K562 (cell line): Measurements from ENCODE around the gene SLC39A7. TPM values are rescaled to one million over a fixed set of nuclear protein-coding genes. Genes with fewer than 3 reads are reported as not detected.
A peak's percentile ranks its signal among the peaks of the same experiment; 100 is the strongest.

Experiments used
- ATF1 ChIP-seq, 2 experiments: fragments of 450-650 bp in 1 of 2; IDR thresholded peaks; 2 replicates each; pipeline ENCODE4 v1.6.1; 2016; ENCODE audit warnings: missing compliant biosample characterization in 1 of 2, missing genetic modification characterization in 1 of 2
- BMI1 ChIP-seq: fragments of 150-350 bp; IDR thresholded peaks from 2 replicates; pipeline ENCODE4 v1.6.1; 2014; ENCODE audit warnings: low read length
- C11orf30 ChIP-seq: fragments of 450-650 bp; IDR thresholded peaks from 2 replicates; pipeline ENCODE4 v1.6.1; 2016; ENCODE audit warnings: low read depth, mild to moderate bottlenecking
- CCAR2 ChIP-seq: fragments of 200-400 bp; formaldehyde crosslinking; IDR thresholded peaks from 2 replicates; pipeline ENCODE4 v1.6.1; 2017; ENCODE audit warnings: mild to moderate bottlenecking, low read depth, low read length
- ESRRA ChIP-seq: fragments of 450-650 bp; IDR thresholded peaks from 2 replicates; pipeline ENCODE4 v1.6.1; 2014; ENCODE audit warnings: low read depth, mild to moderate bottlenecking, moderate library complexity, borderline replicate concordance
- ETV1 ChIP-seq: fragments of 450-650 bp; conservative IDR thresholded peaks from 2 replicates; pipeline ENCODE4 v1.6.1; 2016; ENCODE audit warnings: missing genetic modification characterization, control low read depth, low read depth, missing compliant biosample characterization
- GTF2A2 ChIP-seq: IDR thresholded peaks from 2 replicates; pipeline ENCODE4 v1.6.1; 2016; ENCODE audit warnings: mild to moderate bottlenecking, missing genetic modification characterization, missing compliant biosample characterization
- JUND ChIP-seq, 2 experiments: IDR thresholded peaks; 2 replicates in 1 of 2; 3 replicates in 1 of 2; pipeline ENCODE4 v1.6.1; 2011; ENCODE audit warnings: borderline replicate concordance in 2 of 2, low read depth in 2 of 2, low read length in 2 of 2, improper control_type of control experiment in 1 of 2, missing biosample characterization in 1 of 2, missing genetic modification characterization in 1 of 2, missing genetic modification reagents in 1 of 2
- KAT2B ChIP-seq: IDR thresholded peaks from one replicate; pipeline ENCODE4 v1.6.1; 2012; ENCODE audit warnings: low read depth, mild to moderate bottlenecking, control low read depth, inconsistent platforms, low read length, moderate library complexity
- KLF10 ChIP-seq: fragments of 250-450 bp; sonication (Bioruptor Pico); IDR thresholded peaks from 2 replicates; pipeline ENCODE4 v1.6.1; 2021; ENCODE audit warnings: matching md5 sums
- NCOA1 ChIP-seq: fragments of 450-650 bp; IDR thresholded peaks from 2 replicates; pipeline ENCODE4 v1.6.1; 2016; ENCODE audit warnings: low read depth
- NCOA4 ChIP-seq: fragments of 450-650 bp; IDR thresholded peaks from 2 replicates; pipeline ENCODE4 v1.6.1; 2018; ENCODE audit warnings: mild to moderate bottlenecking; ENCODE audit not compliant: partially characterized antibody
- SIN3A ChIP-seq, 2 experiments: fragments of 150-350 bp in 1 of 2; IDR thresholded peaks; 2 replicates each; pipeline ENCODE4 v1.6.1; 2011 to 2016; ENCODE audit warnings: borderline replicate concordance in 2 of 2, low read depth in 2 of 2, low read length in 2 of 2, mild to moderate bottlenecking in 2 of 2, moderate library complexity in 2 of 2; ENCODE audit not compliant: control insufficient read depth in 1 of 2
- SMC3 ChIP-seq: conservative IDR thresholded peaks from 2 replicates; pipeline ENCODE4 v1.6.1; 2011; ENCODE audit warnings: low read depth, low read length, improper control_type of control experiment; ENCODE audit not compliant: insufficient read depth
- YY1 ChIP-seq, 3 experiments: IDR thresholded peaks; 2 replicates each; pipeline ENCODE4 v1.6.1; 2011; ENCODE audit warnings: low read length in 2 of 3, mild to moderate bottlenecking in 2 of 3, moderate library complexity in 2 of 3, borderline replicate concordance in 1 of 3, control low read depth in 1 of 3, low read depth in 1 of 3; ENCODE audit not compliant: insufficient read depth in 3 of 3, insufficient replicate concordance in 2 of 3, control insufficient read depth in 1 of 3, insufficient read length in 1 of 3; ENCODE audit errors: extremely low read depth in 1 of 3
- ZFPM2 ChIP-seq: fragments of 250-450 bp; sonication (Bioruptor Pico); IDR thresholded peaks from 2 replicates; pipeline ENCODE4 v1.5.1; 2022; ENCODE audit warnings: mild to moderate bottlenecking
- ZNF444 ChIP-seq: fragments of 250-450 bp; sonication (Bioruptor Pico); IDR thresholded peaks from 2 replicates; pipeline ENCODE4 v1.4.0; 2020; ENCODE audit warnings: mild to moderate bottlenecking, moderate library complexity
- ZNF507 ChIP-seq: conservative IDR thresholded peaks from 2 replicates; pipeline ENCODE4 v1.6.1; 2017; ENCODE audit warnings: missing genetic modification characterization, missing compliant biosample characterization
- polyA plus RNA-seq, 8 experiments: library from polyadenylated mRNA; depleted of rRNA in 4 of 8; stranded (reverse) in 5 of 8; unstranded in 3 of 8; fragments of >200 nt; fragmentation: Nextera tagmentation in 2 of 8; fragmentation: Illumina TruSeq in 1 of 8; extraction: Ambion mirVana in 2 of 8; extraction: Trizol in 1 of 8; gene quantifications; 2 replicates each; pipeline versions ENCODE4 v1.2.1 to v1.2.3, GENCODE V29; 2011 to 2014; ENCODE audit warnings: inconsistent platforms in 1 of 8, missing spikeins in 1 of 8
- total RNA-seq, 7 experiments: library from RNA; depleted of rRNA in 6 of 7; stranded (reverse); fragments of >200 nt in 6 of 7; fragmentation: Illumina TruSeq in 2 of 7; extraction: Trizol in 2 of 7; gene quantifications; 2 replicates each; pipeline versions ENCODE4 v1.2.1 to v1.2.3, GENCODE V29; 2011 to 2021; ENCODE audit warnings: low replicate concordance in 1 of 7
- TF ChIP-seq, protein P1 (sequence below): sonication (generic); formaldehyde crosslinking; IDR thresholded peaks from 2 replicates; pipeline ENCODE4 v1.8.0; 2023; ENCODE audit warnings: missing genetic modification reagents, mild to moderate bottlenecking, borderline replicate concordance
- TF ChIP-seq, protein P2 (sequence below): fragments of 250-450 bp; sonication (Bioruptor Pico); IDR thresholded peaks from 2 replicates; pipeline ENCODE4 v1.5.0; 2021

The SLC39A7 gene
- total and polyA plus RNA-seq, 9 of the 15 experiments (the other 6 are each of a cell fraction or from before 2014, with no cell fraction given) = 21.7 to 169 (median 121) TPM

DNA sequence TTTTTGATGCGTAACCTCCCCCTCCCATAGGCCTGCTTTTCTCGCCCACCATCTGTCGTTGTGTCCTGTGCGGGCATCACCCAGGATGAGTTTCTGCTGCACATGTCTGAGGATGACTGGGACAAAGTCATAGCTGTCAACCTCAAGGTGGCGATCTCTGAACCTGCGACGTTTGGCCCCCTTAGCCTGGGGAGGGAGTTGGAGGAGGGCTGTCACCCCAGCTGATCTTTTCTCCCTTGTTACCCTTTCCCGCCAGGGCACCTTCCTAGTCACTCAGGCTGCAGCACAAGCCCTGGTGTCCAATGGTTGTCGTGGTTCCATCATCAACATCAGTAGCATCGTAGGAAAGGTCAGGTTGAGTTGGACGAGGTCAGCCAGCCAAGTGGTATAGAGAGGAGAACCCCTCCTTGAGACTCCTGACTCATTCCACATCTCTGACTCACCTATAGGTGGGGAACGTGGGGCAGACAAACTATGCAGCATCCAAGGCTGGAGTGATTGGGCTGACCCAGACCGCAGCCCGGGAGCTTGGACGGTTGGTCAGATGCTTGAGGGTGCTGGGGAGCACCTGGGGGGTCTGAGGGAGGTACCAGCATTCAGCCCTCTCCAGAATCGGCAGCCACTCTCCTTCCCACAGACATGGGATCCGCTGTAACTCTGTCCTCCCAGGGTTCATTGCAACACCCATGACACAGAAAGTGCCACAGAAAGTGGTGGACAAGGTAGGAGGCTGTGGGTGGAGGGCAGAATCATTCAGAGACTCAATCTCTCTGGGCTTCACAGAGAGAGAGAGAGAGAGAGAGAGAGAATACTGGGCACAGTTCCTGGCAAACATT, 4.7 kb downstream of the SLC39A7 start (continued):
- TF ChIP-seq CCAR2 (no peak), ZFPM2 (CRISPR knock-in tag) (no peak), SIN3A (IDR thresholded peaks at IDR 0.05; ENCODE audit: borderline replicate concordance in 2 of 2, control insufficient read depth in 1 of 2, low read depth in 2 of 2, low read length in 2 of 2) (peak in 1 of 2 experiments; percentile 49; a peak in 1 of 4 replicates), GTF2A2 (tag) (no peak), JUND (IDR thresholded peaks at IDR 0.05; ENCODE audit: borderline replicate concordance, low read depth, low read length) (peak; percentile 76), JUND (tag; IDR thresholded peaks at IDR 0.05; ENCODE audit: borderline replicate concordance, low read depth, low read length) (peak; percentile 77; the same call in 2 of the 3 replicates), ZNF507 (tag) (no peak), ESRRA (peak; percentile 34; the same call in 1 of the 2 replicates), KAT2B (no peak), C11orf30 (0 out of 2 replicates have a peak, but pooled peaks have one; percentile 20), BMI1 (no peak), ZNF444 (CRISPR knock-in tag) (no peak), NCOA1 (no peak), KLF10 (no peak), ETV1 (tag) (no peak), YY1 (IDR thresholded peaks at IDR 0.05; ENCODE audit: borderline replicate concordance in 1 of 3, control insufficient read depth in 1 of 3, extremely low read depth in 1 of 3, insufficient read depth in 3 of 3, insufficient read length in 1 of 3, insufficient replicate concordance in 2 of 3, low read depth in 1 of 3, low read length in 2 of 3) (peak in 1 of 3 experiments; percentile 6), ATF1 (CRISPR knock-in tag; IDR thresholded peaks at IDR 0.05) (no peak), ATF1 (tag; IDR thresholded peaks at IDR 0.05) (0 out of 2 replicates have a peak, but pooled peaks have one; percentile 28), SMC3 (no peak), NCOA4 (no peak)
- TF ChIP-seq, protein P1, sequence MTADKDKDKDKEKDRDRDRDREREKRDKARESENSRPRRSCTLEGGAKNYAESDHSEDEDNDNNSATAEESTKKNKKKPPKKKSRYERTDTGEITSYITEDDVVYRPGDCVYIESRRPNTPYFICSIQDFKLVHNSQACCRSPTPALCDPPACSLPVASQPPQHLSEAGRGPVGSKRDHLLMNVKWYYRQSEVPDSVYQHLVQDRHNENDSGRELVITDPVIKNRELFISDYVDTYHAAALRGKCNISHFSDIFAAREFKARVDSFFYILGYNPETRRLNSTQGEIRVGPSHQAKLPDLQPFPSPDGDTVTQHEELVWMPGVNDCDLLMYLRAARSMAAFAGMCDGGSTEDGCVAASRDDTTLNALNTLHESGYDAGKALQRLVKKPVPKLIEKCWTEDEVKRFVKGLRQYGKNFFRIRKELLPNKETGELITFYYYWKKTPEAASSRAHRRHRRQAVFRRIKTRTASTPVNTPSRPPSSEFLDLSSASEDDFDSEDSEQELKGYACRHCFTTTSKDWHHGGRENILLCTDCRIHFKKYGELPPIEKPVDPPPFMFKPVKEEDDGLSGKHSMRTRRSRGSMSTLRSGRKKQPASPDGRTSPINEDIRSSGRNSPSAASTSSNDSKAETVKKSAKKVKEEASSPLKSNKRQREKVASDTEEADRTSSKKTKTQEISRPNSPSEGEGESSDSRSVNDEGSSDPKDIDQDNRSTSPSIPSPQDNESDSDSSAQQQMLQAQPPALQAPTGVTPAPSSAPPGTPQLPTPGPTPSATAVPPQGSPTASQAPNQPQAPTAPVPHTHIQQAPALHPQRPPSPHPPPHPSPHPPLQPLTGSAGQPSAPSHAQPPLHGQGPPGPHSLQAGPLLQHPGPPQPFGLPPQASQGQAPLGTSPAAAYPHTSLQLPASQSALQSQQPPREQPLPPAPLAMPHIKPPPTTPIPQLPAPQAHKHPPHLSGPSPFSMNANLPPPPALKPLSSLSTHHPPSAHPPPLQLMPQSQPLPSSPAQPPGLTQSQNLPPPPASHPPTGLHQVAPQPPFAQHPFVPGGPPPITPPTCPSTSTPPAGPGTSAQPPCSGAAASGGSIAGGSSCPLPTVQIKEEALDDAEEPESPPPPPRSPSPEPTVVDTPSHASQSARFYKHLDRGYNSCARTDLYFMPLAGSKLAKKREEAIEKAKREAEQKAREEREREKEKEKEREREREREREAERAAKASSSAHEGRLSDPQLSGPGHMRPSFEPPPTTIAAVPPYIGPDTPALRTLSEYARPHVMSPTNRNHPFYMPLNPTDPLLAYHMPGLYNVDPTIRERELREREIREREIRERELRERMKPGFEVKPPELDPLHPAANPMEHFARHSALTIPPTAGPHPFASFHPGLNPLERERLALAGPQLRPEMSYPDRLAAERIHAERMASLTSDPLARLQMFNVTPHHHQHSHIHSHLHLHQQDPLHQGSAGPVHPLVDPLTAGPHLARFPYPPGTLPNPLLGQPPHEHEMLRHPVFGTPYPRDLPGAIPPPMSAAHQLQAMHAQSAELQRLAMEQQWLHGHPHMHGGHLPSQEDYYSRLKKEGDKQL (CRISPR knock-in tag) = no peak
- TF ChIP-seq, protein P2, sequence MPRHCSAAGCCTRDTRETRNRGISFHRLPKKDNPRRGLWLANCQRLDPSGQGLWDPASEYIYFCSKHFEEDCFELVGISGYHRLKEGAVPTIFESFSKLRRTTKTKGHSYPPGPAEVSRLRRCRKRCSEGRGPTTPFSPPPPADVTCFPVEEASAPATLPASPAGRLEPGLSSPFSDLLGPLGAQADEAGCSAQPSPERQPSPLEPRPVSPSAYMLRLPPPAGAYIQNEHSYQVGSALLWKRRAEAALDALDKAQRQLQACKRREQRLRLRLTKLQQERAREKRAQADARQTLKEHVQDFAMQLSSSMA (CRISPR knock-in tag) = no peak
